Mesenchymal stem cell (in vitro differentiated cells and primary cell): ENCODE results near the gene WDR83.

Experiments used
- DNase-seq: peaks from one replicate; pipeline ENCODE4 v3.0.0-alpha.2; 2013
- H2AFZ ChIP-seq: one replicate; pipeline ENCODE4 v1.6.1; 2013; ENCODE audit warnings: low read depth, mild to moderate bottlenecking, control low read depth, inconsistent platforms, low read length, moderate library complexity
- H2AK5ac ChIP-seq: 2 replicates; pipeline ENCODE4 v1.6.1; 2013; ENCODE audit warnings: low read length, moderate library complexity, mild to moderate bottlenecking, inconsistent platforms; ENCODE audit not compliant: severe bottlenecking
- H2BK120ac ChIP-seq: one replicate; pipeline ENCODE4 v1.6.1; 2013; ENCODE audit warnings: low read depth, mild to moderate bottlenecking, inconsistent platforms, low read length, moderate library complexity
- H2BK12ac ChIP-seq, 2 experiments: one replicate each; pipeline ENCODE4 v1.6.1; 2013; ENCODE audit warnings: inconsistent platforms in 2 of 2, low read length in 2 of 2, mild to moderate bottlenecking in 2 of 2, moderate library complexity in 2 of 2, control low read depth in 1 of 2
- H2BK15ac ChIP-seq: one replicate; pipeline ENCODE4 v1.6.1; 2013; ENCODE audit warnings: mild to moderate bottlenecking, low read depth, inconsistent platforms; ENCODE audit not compliant: poor library complexity, severe bottlenecking
- H2BK5ac ChIP-seq: 2 replicates; pipeline ENCODE4 v1.6.1; 2013; ENCODE audit warnings: low read depth, mild to moderate bottlenecking, low read length, control low read depth, inconsistent platforms; ENCODE audit not compliant: poor library complexity, severe bottlenecking
- H3K14ac ChIP-seq, 2 experiments: one replicate each; pipeline ENCODE4 v1.6.1; 2013; ENCODE audit warnings: inconsistent platforms in 2 of 2, low read length in 2 of 2, control low read depth in 1 of 2, mild to moderate bottlenecking in 1 of 2, moderate library complexity in 1 of 2
- H3K18ac ChIP-seq, 2 experiments: one replicate each; pipeline ENCODE4 v1.6.1; 2013; ENCODE audit warnings: inconsistent platforms in 2 of 2, low read length in 2 of 2, control low read depth in 1 of 2, low read depth in 1 of 2, mild to moderate bottlenecking in 1 of 2
- H3K23ac ChIP-seq, 2 experiments: one replicate each; pipeline ENCODE4 v1.6.1; 2013; ENCODE audit warnings: inconsistent platforms in 2 of 2, low read length in 2 of 2, mild to moderate bottlenecking in 2 of 2, moderate library complexity in 2 of 2, control low read depth in 1 of 2
- H3K27ac ChIP-seq: 2 replicates; pipeline ENCODE4 v1.5.1; 2013; ENCODE audit warnings: mild to moderate bottlenecking, moderate library complexity, low read length, control low read depth, inconsistent platforms; ENCODE audit not compliant: poor library complexity, severe bottlenecking
- H3K27me3 ChIP-seq, 2 experiments: 2 replicates each; pipeline versions ENCODE4 v1.6.1 to v1.7.0; 2013; ENCODE audit warnings: low read length in 2 of 2, mild to moderate bottlenecking in 2 of 2, moderate library complexity in 2 of 2, control low read depth in 1 of 2, inconsistent platforms in 1 of 2; ENCODE audit not compliant: control insufficient read depth in 1 of 2, insufficient read depth in 1 of 2
- H3K36me3 ChIP-seq, 2 experiments: 2 replicates each; pipeline versions ENCODE4 v1.6.1 to v1.7.0; 2013; ENCODE audit warnings: low read length in 2 of 2, control low read depth in 1 of 2, inconsistent platforms in 1 of 2, low read depth in 1 of 2, mild to moderate bottlenecking in 1 of 2; ENCODE audit not compliant: insufficient read depth in 2 of 2, control insufficient read depth in 1 of 2
- H3K4ac ChIP-seq, 2 experiments: one replicate each; pipeline ENCODE4 v1.6.1; 2013; ENCODE audit warnings: inconsistent platforms in 2 of 2, low read length in 2 of 2, mild to moderate bottlenecking in 2 of 2, moderate library complexity in 2 of 2, control low read depth in 1 of 2, low read depth in 1 of 2
- H3K4me1 ChIP-seq: 2 replicates; pipeline ENCODE4 v1.6.1; 2013; ENCODE audit warnings: low read depth, low read length, control low read depth; ENCODE audit not compliant: control insufficient read depth, insufficient read depth
- H3K4me2 ChIP-seq: 2 replicates; pipeline ENCODE4 v1.6.1; 2013; ENCODE audit warnings: low read length, mild to moderate bottlenecking, inconsistent platforms; ENCODE audit not compliant: poor library complexity, severe bottlenecking
- H3K4me3 ChIP-seq, 2 experiments: 2 replicates each; pipeline versions ENCODE4 v1.5.1 to v1.7.0; 2013; ENCODE audit warnings: low read length in 2 of 2, mild to moderate bottlenecking in 2 of 2, control low read depth in 1 of 2, low read depth in 1 of 2; ENCODE audit not compliant: insufficient read depth in 1 of 2
- H3K79me1 ChIP-seq: replicated peaks from 2 replicates; pipeline ENCODE4 v1.6.1; 2013; ENCODE audit warnings: mild to moderate bottlenecking, control low read depth, low read length, inconsistent platforms; ENCODE audit not compliant: poor library complexity, severe bottlenecking
- H3K9ac ChIP-seq: 2 replicates; pipeline ENCODE4 v1.7.0; 2013; ENCODE audit warnings: mild to moderate bottlenecking, low read length, moderate library complexity
- H3K9me3 ChIP-seq: 2 replicates; pipeline ENCODE4 v1.7.0; 2013; ENCODE audit warnings: mild to moderate bottlenecking, low read length; ENCODE audit not compliant: control insufficient read depth
- H4K8ac ChIP-seq: one replicate; pipeline ENCODE4 v1.6.1; 2013; ENCODE audit warnings: inconsistent platforms, mild to moderate bottlenecking, low read length, moderate library complexity
- H4K91ac ChIP-seq: one replicate; pipeline ENCODE4 v1.6.1; 2013; ENCODE audit warnings: mild to moderate bottlenecking, low read length, inconsistent platforms
- WGBS: methylation state at CpG from one replicate; pipeline ENCODE4 v1.1.7; 2013; ENCODE audit warnings: mixed read lengths; 5-methylcytosine and 5-hydroxymethylcytosine counted together

The WDR83 gene

GRCh38 chr19:12720851-12721655, 54.4 kb downstream of the WDR83 start:
- H3K14ac ChIP-seq, result peak overlapping the region in 1 of 2 experiments; percentile 68
- 39% methylated on average over 59 of the region's 59 CpGs for WGBS
- no peak overlapping the region for H2BK5ac ChIP-seq
- DNase-seq, result peak; percentile 29
- H3K36me3 ChIP-seq, result peaks cover 25 to 31% of the 10 kb centered on the region in 2 experiments
- peak overlapping the region; percentile 79 to 95 for H3K4ac ChIP-seq
- no peak overlapping the region for H3K23ac ChIP-seq
- H2BK120ac ChIP-seq, result peak overlapping the region; percentile 93
- H2AK5ac ChIP-seq, result no peak overlapping the region
- H3K18ac ChIP-seq, result peak overlapping the region; percentile 84 to 91
- H3K79me1 ChIP-seq, result peaks cover 5% of the 10 kb centered on the region
- H3K9me3 ChIP-seq, result no peaks in the 10 kb centered on the region
- H4K8ac ChIP-seq, result peak overlapping the region; percentile 67
- peak overlapping the region; percentile 91 for H3K9ac ChIP-seq
- H3K27me3 ChIP-seq, result no peaks in the 10 kb centered on the region
- peak overlapping the region; percentile 45 for H3K4me2 ChIP-seq
- H3K4me3 ChIP-seq, result peak overlapping the region; percentile 78 to 95
- H2AFZ ChIP-seq, result peak overlapping the region; percentile 47
- H3K27ac ChIP-seq, result peak overlapping the region; percentile 88
- H2BK12ac ChIP-seq, result peak overlapping the region in 1 of 2 experiments; percentile 21
- peak overlapping the region; percentile 84 for H4K91ac ChIP-seq
- H3K4me1 ChIP-seq, result peaks cover 16% of the 10 kb centered on the region
- H2BK15ac ChIP-seq, result peak overlapping the region; percentile 50

GRCh38 chr19:12721656-12722565, 55.3 kb downstream of the WDR83 start:
- Histone ChIP-seq H3K18ac (peak overlapping the region; percentile 84 to 91), H4K91ac (peak overlapping the region; percentile 83), H3K4me2 (peak overlapping the region; percentile 48), H2AFZ (no peak overlapping the region), H3K4ac (peak overlapping the region; percentile 43 to 95), H3K9me3 (no peaks in the 10 kb centered on the region), H4K8ac (peak overlapping the region; percentile 94), H3K14ac (peak overlapping the region in 1 of 2 experiments; percentile 91), H3K9ac (peak overlapping the region; percentile 91), H3K27ac (peak overlapping the region; percentile 88), H2BK120ac (peak overlapping the region; percentile 93), H2BK12ac (no peak overlapping the region), H2AK5ac (peak overlapping the region; percentile 46), H2BK15ac (peak overlapping the region; percentile 96), H3K23ac (peak overlapping the region in 1 of 2 experiments; percentile 92), H3K4me1 (peaks cover 16% of the 10 kb centered on the region), H3K79me1 (peaks cover 5% of the 10 kb centered on the region), H2BK5ac (peak overlapping the region; percentile 95), H3K36me3 (peaks cover 21 to 26% of the 10 kb centered on the region in 2 experiments), H3K4me3 (peak overlapping the region; percentile 78 to 95), H3K27me3 (no peaks in the 10 kb centered on the region)
- peak; percentile 88 for DNase-seq
- under 1% methylated on average over 62 of the region's 65 CpGs for whole genome bisulfite sequencing

DNA sequence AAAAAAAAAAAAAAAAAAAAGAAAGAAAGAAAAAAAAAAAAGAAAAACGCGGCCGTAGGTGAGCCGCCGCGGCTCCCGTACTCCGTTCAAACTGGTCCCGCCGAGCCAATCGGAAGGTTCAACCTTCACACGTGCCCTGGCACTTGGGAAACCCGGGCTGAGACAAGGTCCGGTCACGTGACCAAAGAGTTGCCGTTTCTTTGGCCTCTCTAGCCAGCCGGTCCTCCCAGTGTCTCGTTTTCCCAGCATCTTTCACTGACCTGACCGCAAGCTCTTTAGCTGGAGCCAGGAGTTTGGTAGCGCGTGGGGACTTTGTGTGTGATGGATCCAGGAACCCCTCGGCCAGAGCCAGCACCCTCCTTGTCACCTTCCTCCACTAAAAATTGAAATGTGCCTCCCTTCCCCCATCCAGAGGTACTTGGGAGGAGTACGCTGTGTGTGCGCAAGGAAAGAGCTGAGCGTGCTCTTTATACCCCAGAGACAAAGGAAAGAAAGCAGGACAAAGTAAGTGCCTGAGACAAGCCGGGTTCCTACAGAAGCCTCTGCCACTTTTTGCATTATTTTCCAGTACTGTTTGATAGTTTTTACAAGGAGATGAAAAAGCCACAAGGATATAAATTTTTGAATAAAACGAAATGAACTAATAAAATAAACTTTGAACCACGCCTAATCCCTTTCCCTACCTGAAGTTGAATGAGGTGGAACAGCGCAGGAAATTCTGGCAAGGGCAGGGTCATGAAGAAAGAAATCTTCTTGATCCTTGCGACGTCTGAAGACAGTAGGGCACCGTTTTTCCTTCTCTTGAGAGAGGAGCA, 56.2 kb downstream of the WDR83 start:
- Histone ChIP-seq H3K27ac (peak overlapping the region; percentile 65), H2AK5ac (no peak overlapping the region), H2BK15ac (no peak overlapping the region), H2BK5ac (no peak overlapping the region), H3K14ac (peak overlapping the region in 1 of 2 experiments; percentile 96), H3K36me3 (peaks cover 20 to 27% of the 10 kb centered on the region in 2 experiments), H3K79me1 (peaks cover 8% of the 10 kb centered on the region), H3K18ac (peak overlapping the region in 1 of 2 experiments; percentile 97), H3K4me2 (peak overlapping the region; percentile 83), H3K9ac (peak overlapping the region; percentile 91), H4K8ac (peak overlapping the region; percentile 14), H3K4ac (peak overlapping the region; percentile 49 to 62), H3K4me1 (peaks cover 16% of the 10 kb centered on the region), H3K4me3 (peak overlapping the region; percentile 78 to 95), H2BK120ac (no peak overlapping the region), H3K23ac (peak overlapping the region in 1 of 2 experiments; percentile 49), H4K91ac (no peak overlapping the region), H2AFZ (peak overlapping the region; percentile 21), H3K27me3 (no peaks in the 10 kb centered on the region), H2BK12ac (peak overlapping the region in 1 of 2 experiments; percentile 83), H3K9me3 (no peaks in the 10 kb centered on the region)
- under 1% methylated on average over 23 of the region's 32 CpGs for WGBS
- peak; percentile 99 for DNase-seq
